ENCODE measurements around the gene CYP4B1.
"Not testable (repeated sequence)": the region's sequence is repeated elsewhere in the genome, so short reads cannot be mapped to it uniquely, and the experiment has no call there.

DNA sequence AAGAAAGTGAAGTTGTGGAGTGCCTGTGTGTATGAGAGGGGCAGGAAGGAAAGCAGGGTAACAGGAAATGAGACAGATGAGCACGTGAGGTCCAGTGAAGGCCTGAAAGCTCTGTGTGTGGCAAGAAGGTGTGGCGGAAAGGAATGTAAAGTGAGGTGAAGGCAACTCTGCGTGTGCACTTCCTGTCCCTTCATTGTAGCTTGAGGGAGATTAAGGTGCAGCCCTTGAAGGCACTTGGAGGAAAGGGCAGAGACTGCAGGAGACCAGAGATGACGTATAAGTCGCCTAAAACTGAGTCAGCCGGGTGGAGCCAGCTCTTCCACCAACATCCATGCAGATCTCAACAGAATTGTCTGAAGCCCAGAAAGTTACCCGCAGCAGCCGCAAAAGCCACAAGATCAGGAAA, 58.8 kb downstream of the CYP4B1 start:
- not testable (repeated sequence) for TF ChIP-seq CTCF (IDR thresholded peaks at IDR 0.05; ENCODE audit: insufficient read depth, low read length, poor library complexity, severe bottlenecking); EZH2phosphoT487 (conservative IDR thresholded peaks at IDR 0.05; ENCODE audit: low read length)

All from SU-DHL-6 (cell line).